SK-N-MC (cell line): ENCODE results near the gene MYLK3.

ENCODE experiments used
- EZH2 ChIP-seq: fragments of 200-600 bp; sonication (generic); IDR thresholded peaks from one replicate; pipeline ENCODE4 v1.6.1; 2017; ENCODE audit warnings: antibody characterized with exemption
- POLR2AphosphoS5 ChIP-seq: IDR thresholded peaks from 2 replicates; pipeline ENCODE4 v1.6.1; 2012; ENCODE audit warnings: mild to moderate bottlenecking, low read depth, low read length, borderline replicate concordance

DNA sequence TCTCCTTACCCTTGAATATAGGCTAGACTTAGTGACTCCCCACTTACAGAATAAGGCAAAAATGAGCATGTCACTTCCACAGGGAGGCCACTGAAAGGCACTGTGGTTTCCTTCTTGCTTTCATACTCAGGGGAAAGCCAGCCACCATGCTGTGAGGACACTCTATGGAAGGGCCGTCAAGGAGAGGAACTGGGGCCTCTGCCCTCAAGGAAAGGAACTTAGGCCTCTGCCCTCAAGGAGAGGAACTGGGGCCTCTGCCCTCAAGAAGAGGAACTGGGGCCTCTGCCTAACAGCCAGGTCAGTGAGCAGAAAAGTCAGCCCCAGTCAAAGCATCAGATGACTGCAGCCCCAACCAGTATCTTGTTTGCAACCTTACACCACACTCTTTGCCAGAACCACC is 89.2 kb downstream of the MYLK3 start:
- TF ChIP-seq POLR2AphosphoS5 (no peak), EZH2 (no peak)
